CD4-positive, alpha-beta memory T cell (primary cell): ENCODE results near the gene NUP43. TPM values are rescaled to one million over a fixed set of nuclear protein-coding genes. Genes with fewer than 3 reads are reported as not detected.

ENCODE experiments used
- CTCF ChIA-PET: fragments of 350-600 bp; sonication (Branson Sonifier 250); formaldehyde crosslinking; loops from one replicate; lab custom pipeline; 2021; ENCODE audit warnings: inconsistent platforms; ENCODE audit not compliant: partially characterized antibody; lab: Charles Lee
- POLR2A ChIA-PET: fragments of 350-600 bp; sonication (Branson Sonifier 250); formaldehyde crosslinking; loops from one replicate; lab custom pipeline; 2021; ENCODE audit not compliant: partially characterized antibody; lab: Charles Lee
- DNase-seq, 5 donors: peaks; one replicate each; pipeline versions ENCODE4 v3.0.0 to v3.0.0-alpha.2; 2020 to 2022; ENCODE audit warnings: mixed read lengths in 1 of 5
- H3K27ac ChIP-seq: one replicate; pipeline ENCODE4 v1.7.0; 2013; ENCODE audit warnings: low read depth, low read length
- H3K27me3 ChIP-seq: 2 replicates; pipeline ENCODE4 v1.7.0; 2013; ENCODE audit warnings: mild to moderate bottlenecking, low read length, moderate library complexity; ENCODE audit not compliant: insufficient read depth
- H3K36me3 ChIP-seq: 2 replicates; pipeline ENCODE4 v1.7.0; 2013; ENCODE audit warnings: mild to moderate bottlenecking, low read length, moderate library complexity; ENCODE audit not compliant: insufficient read depth
- H3K4me1 ChIP-seq: 2 replicates; pipeline ENCODE4 v1.7.0; 2013; ENCODE audit warnings: mild to moderate bottlenecking, low read length, moderate library complexity; ENCODE audit not compliant: insufficient read depth
- H3K4me3 ChIP-seq, 2 donors: one replicate each; pipeline ENCODE4 v1.7.0; 2013; ENCODE audit warnings: low read length in 2 of 2, mild to moderate bottlenecking in 1 of 2
- H3K9me3 ChIP-seq, 2 donors: one replicate each; pipeline ENCODE4 v1.7.0; 2013; ENCODE audit warnings: low read length in 2 of 2, control low read depth in 1 of 2; ENCODE audit not compliant: control insufficient read depth in 1 of 2
- H3K27ac Mint-ChIP-seq, 7 donors: one replicate each; pipeline ENCODE4 v1.8.0; 2020 to 2021; ENCODE audit warnings: mixed read lengths in 7 of 7, mild to moderate bottlenecking in 6 of 7, inconsistent platforms in 3 of 7, moderate library complexity in 3 of 7
- H3K27me3 Mint-ChIP-seq, 2 donors: one replicate each; pipeline ENCODE4 v1.8.0; 2020 to 2021; ENCODE audit warnings: mixed read lengths in 2 of 2
- H3K36me3 Mint-ChIP-seq, 2 donors: one replicate each; pipeline ENCODE4 v1.8.0; 2020 to 2021; ENCODE audit warnings: mixed read lengths in 2 of 2, inconsistent platforms in 1 of 2, mild to moderate bottlenecking in 1 of 2
- H3K4me1 Mint-ChIP-seq, 4 donors: one replicate each; pipeline ENCODE4 v1.8.0; 2020 to 2021; ENCODE audit warnings: mixed read lengths in 4 of 4, mild to moderate bottlenecking in 1 of 4
- H3K4me3 Mint-ChIP-seq, 8 donors: one replicate each; pipeline ENCODE4 v1.8.0; 2020 to 2021; ENCODE audit warnings: mixed read lengths in 8 of 8, mild to moderate bottlenecking in 7 of 8, moderate library complexity in 6 of 8, inconsistent platforms in 3 of 8
- H3K9me3 Mint-ChIP-seq, 8 donors: one replicate each; pipeline ENCODE4 v1.8.0; 2020 to 2021; ENCODE audit warnings: mixed read lengths in 8 of 8, mild to moderate bottlenecking in 5 of 8, inconsistent platforms in 3 of 8, moderate library complexity in 1 of 8
- intact Hi-C: fragments of 100-400 bp; cut with micrococcal nuclease; formaldehyde crosslinking; loops from one replicate; pipeline ENCODE4 v1.15.1; 2023
- polyA plus RNA-seq, 2 donors: library from polyadenylated mRNA; unstranded; fragments of 300-500 nt; fragmentation: Illumina TruSeq; gene quantifications; one replicate each; pipeline ENCODE4 v1.2.3, GENCODE V29; 2021
- total RNA-seq, 2 experiments: library from RNA; stranded (reverse); gene quantifications; one replicate each; pipeline ENCODE4 v1.2.3, GENCODE V29; 2021

Gene NUP43
- total and polyA plus RNA-seq, 4 experiments from 2014 or later: 1.9 to 58.3 (median 31.6) TPM

DNA sequence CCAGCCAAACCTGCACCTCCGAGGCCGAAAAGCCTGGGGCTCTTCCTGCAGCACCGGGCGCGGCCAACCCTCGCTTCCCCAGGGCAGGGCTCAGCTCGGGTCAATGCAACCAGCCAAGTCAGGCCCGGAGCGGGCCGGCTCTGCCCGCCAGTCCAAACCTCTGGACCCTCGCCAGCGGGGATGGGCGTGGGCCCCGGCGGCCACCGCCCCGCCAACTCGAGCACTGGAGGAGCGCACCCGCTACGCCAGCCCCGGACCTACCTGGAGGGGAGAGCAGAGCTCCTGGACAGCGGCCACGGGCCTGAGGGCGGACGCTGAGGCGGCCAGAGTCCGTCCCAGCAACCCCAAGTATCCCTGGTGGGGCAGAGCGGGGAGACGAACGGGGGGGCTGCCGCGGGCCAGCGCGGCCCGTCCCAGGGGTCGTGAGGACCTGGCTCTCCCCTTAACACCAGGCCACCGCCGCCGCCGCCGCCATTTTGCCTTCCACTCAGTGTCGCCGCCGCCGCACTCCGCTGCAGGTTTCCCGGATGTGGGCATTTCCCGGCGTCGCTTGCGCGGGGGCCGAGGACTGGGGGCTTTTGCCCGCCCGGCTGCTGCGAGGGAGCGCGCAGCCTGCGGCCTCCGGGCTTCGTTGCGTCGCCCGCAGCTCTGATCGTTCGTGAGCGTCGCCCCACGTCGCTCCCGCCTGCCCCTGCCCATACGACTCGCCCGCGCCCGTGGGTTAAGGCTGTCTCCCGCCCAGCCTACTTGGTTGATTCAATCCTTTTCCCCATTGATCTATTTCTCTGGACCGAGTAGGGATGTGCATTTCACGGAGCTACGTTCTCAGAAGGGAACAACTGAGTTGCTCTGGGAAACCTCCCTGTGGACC, 28.5 kb downstream of the NUP43 start, which contains the start of gene LATS1:
LATS1 (minus strand) TSS at position 514 of the 871 bp plus-strand sequence. CDS start 15,975 bp downstream, outside the sequence.
- Histone ChIP-seq H3K9me3 (no peaks in the 10 kb centered on the region), H3K4me1 (peaks cover 43% of the 10 kb centered on the region), H3K4me3 (peak within 1 kb of the TSS; percentile 82 to 95), H3K36me3 (no peaks in the 10 kb centered on the region), H3K27ac (peak within 1 kb of the TSS; percentile 94), H3K27me3 (no peaks in the 10 kb centered on the region)
- Mint-ChIP-seq H3K4me1 (peaks cover 26 to 54% (median 39%) of the 10 kb centered on the region in 4 donors), H3K9me3 (no peaks in the 10 kb centered on the region), H3K4me3 (peak within 1 kb of the TSS; percentile 89 to 98 (median 94)), H3K27ac (peak within 1 kb of the TSS; percentile 95 to 99 (median 97)), H3K27me3 (no peaks in the 10 kb centered on the region), H3K36me3 (peaks cover 0 to 18% of the 10 kb centered on the region in 2 donors)
- intact Hi-C loops: loop anchor here (1.0 to 2.0 kb wide), 5 partner anchors 28 to 208 kb away; partner anchors contain the start of genes KATNA1 and NUP43
- peak; percentile 90 to 93 (median 91) for DNase-seq
- ChIA-PET CTCF (interaction anchor here (0.9 to 1.8 kb wide), 3 partner anchors 27 to 172 kb away, joined by 3 to 4 read pairs (median 4); partner anchors contain the start of gene PPIL4), POLR2A (interaction anchor here (0.6 to 4.4 kb wide), 29 partner anchors 8 to 394 kb away, joined by 3 to 82 read pairs (median 4); partner anchors contain the start of genes GINM1, KATNA1, NUP43 and PCMT1)

DNA sequence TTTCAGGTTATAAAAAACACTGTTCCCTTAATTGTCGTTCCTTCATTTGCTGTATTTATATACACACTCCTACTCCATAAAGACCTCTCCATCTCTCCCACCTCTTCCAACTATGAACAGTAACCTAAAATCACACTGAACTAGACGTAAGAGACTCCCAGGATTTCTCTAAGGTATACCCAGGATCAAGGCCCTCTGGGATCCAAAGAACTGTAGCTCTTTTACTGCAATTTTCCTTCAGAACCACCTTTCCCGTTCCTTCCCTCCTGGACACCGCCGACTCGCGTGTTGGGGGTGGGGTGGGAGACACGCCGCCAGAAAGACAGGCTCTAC, 29.1 kb downstream of the NUP43 start:
- H3K36me3 Mint-ChIP-seq: peaks cover 0 to 18% of the 10 kb centered on the region in 2 donors
- H3K4me1 Mint-ChIP-seq: peaks cover 26 to 55% (median 39%) of the 10 kb centered on the region in 4 donors
- H3K4me3 Mint-ChIP-seq: peak overlapping the region; percentile 89 to 98 (median 94)
- CTCF ChIA-PET: interaction anchor here (1.8 kb wide), 1 partner anchor 171 kb away, joined by 4 read pairs; the partner anchor contains the start of gene PPIL4
- H3K27me3 Mint-ChIP-seq: no peaks in the 10 kb centered on the region
- H3K27me3 ChIP-seq: no peaks in the 10 kb centered on the region
- H3K36me3 ChIP-seq: no peaks in the 10 kb centered on the region
- peak overlapping the region; percentile 94 for H3K27ac ChIP-seq
- peak in 1 of 5 donors; percentile 4 for DNase-seq
- POLR2A ChIA-PET: interaction anchor here (0.6 to 4.4 kb wide), 20 partner anchors 9 to 172 kb away, joined by 3 to 82 read pairs (median 4); partner anchors contain the start of genes GINM1, KATNA1, NUP43 and PCMT1
- H3K4me3 ChIP-seq: peak overlapping the region; percentile 59 to 82
- H3K9me3 Mint-ChIP-seq: no peaks in the 10 kb centered on the region
- intact Hi-C loops: no loop called here
- H3K4me1 ChIP-seq: peaks cover 48% of the 10 kb centered on the region
- H3K27ac Mint-ChIP-seq: peak overlapping the region; percentile 92 to 97 (median 95)
- no peaks in the 10 kb centered on the region for H3K9me3 ChIP-seq

DNA sequence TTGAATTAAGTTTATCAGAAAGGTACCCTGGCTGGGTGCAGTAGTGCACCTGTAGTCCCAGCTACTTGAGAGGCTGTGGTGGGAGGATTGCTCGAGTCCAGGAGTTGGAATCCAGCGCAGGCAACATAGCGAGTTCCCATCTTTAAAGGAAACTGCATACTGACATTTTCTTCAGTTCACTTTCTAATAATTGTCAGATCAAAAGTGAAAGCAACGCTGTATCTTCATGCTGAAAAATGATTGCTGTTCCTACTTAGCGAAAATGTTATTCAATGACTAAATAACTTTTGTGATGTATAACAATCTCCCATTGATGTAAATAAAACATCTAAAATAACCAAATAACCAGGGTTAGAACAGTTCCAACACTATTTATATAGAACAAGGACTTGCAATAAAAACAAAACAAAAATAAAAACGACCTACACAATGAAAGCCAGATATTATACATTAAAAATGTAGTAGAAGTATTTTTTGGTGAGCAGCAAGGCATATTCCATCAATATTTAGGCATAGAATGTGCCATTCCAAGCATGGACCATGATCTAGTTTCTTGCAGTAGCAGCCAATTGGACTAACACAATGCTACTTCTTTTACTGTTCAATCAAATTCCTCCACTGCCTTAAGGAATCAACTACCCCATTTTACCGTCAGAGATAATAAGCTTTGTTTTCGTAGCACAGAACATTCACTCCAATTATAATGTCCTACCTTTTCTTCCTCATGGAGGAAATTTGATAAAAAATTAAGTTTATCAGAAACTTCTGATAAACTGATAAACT, 30.0 kb downstream of the NUP43 start:
- H3K4me1 ChIP-seq: peaks cover 53% of the 10 kb centered on the region
- no peaks in the 10 kb centered on the region for H3K36me3 ChIP-seq
- peaks cover 0 to 22% of the 10 kb centered on the region in 2 donors for H3K36me3 Mint-ChIP-seq
- H3K4me3 Mint-ChIP-seq: peak overlapping the region; percentile 89 to 98 (median 94)
- peak overlapping the region; percentile 59 to 82 for H3K4me3 ChIP-seq
- no peaks in the 10 kb centered on the region for H3K9me3 Mint-ChIP-seq
- no peaks in the 10 kb centered on the region for H3K9me3 ChIP-seq
- CTCF ChIA-PET: no interaction called here
- H3K27ac Mint-ChIP-seq: peak overlapping the region; percentile 82 to 97 (median 94)
- no peaks in the 10 kb centered on the region for H3K27me3 Mint-ChIP-seq
- intact Hi-C loops: no loop called here
- H3K27ac ChIP-seq: peak overlapping the region; percentile 94
- no peaks in the 10 kb centered on the region for H3K27me3 ChIP-seq
- peaks cover 30 to 61% (median 44%) of the 10 kb centered on the region in 4 donors for H3K4me1 Mint-ChIP-seq
- POLR2A ChIA-PET: interaction anchor here (0.6 to 4.4 kb wide), 6 partner anchors 12 to 69 kb away, joined by 3 to 82 read pairs (median 7); partner anchors contain the start of genes KATNA1, NUP43 and PCMT1
- no peak for DNase-seq

DNA sequence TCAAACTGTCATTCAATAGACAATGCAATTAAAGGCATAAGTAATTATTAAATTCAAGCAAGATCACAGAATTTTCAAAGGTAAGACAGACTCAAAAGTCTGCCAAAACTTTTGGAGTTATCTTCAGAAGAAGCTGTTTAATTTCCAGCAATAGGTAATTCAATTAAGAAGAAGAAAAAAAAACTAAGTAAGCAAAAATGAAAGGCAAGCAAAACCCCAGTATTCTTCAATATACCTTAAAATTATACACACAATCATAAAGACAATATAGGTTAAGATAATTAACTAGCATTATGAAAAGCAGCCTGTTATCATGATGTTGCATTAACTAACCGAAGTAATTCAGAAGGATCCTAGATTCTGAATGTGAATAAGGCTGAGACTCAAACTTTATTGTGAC, 31.9 kb downstream of the NUP43 start:
- peaks cover 40 to 77% (median 57%) of the 10 kb centered on the region in 4 donors for H3K4me1 Mint-ChIP-seq
- intact Hi-C loops: no loop called here

DNA sequence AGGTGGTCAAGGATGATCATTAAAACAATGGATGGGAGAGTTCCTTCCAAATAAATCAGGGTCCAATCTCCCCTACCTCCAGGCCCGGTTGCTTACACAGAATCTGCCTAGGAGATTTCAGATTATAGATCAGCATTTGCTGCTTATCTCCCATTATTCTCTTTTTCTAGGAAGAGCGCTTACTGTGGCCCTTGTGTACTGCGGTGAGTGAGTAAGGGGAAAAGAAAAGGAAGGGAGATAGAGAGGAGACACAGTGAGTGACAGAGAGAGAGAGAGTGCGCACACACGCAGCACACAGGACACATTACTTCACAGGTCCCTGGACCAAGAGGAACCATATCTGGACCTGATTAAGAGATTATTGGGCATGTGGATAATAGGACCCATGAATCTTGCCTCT, 34.6 kb downstream of the NUP43 start:
- Histone ChIP-seq H3K27me3 (no peaks in the 10 kb centered on the region), H3K4me3 (no peak overlapping the region), H3K9me3 (no peaks in the 10 kb centered on the region), H3K27ac (no peak overlapping the region), H3K36me3 (no peaks in the 10 kb centered on the region), H3K4me1 (peaks cover 80% of the 10 kb centered on the region)
- H3K9me3 Mint-ChIP-seq: no peaks in the 10 kb centered on the region
- peaks cover 0 to 25% of the 10 kb centered on the region in 2 donors for H3K36me3 Mint-ChIP-seq
- peak overlapping the region in 2 of 8 donors; percentile 17 to 23 for H3K4me3 Mint-ChIP-seq
- POLR2A ChIA-PET: no interaction called here
- CTCF ChIA-PET: interaction anchor here (0.6 kb wide), 1 partner anchor 66 kb away, joined by 4 read pairs; no protein-coding TSS in a partner anchor
- no peaks in the 10 kb centered on the region for H3K27me3 Mint-ChIP-seq
- DNase-seq: no peak
- H3K27ac Mint-ChIP-seq: peak overlapping the region in 1 of 7 donors; percentile 38
- peaks cover 49 to 81% (median 63%) of the 10 kb centered on the region in 4 donors for H3K4me1 Mint-ChIP-seq
- intact Hi-C loops: no loop called here

More for the DNA sequence above, 31.9 kb downstream of the NUP43 start:
- no peaks in the 10 kb centered on the region for H3K27me3 Mint-ChIP-seq
- peaks cover 0 to 28% of the 10 kb centered on the region in 2 donors for H3K36me3 Mint-ChIP-seq
- no peak overlapping the region for H3K27ac ChIP-seq
- no peaks in the 10 kb centered on the region for H3K9me3 Mint-ChIP-seq
- no peak for DNase-seq
- no peaks in the 10 kb centered on the region for H3K9me3 ChIP-seq
- peaks cover 72% of the 10 kb centered on the region for H3K4me1 ChIP-seq
- H3K4me3 ChIP-seq: no peak overlapping the region
- peak overlapping the region in 2 of 7 donors; percentile 9 to 46 for H3K27ac Mint-ChIP-seq
- no peaks in the 10 kb centered on the region for H3K27me3 ChIP-seq
- POLR2A ChIA-PET: interaction anchor here (0.9 kb wide), 1 partner anchor 36 kb away, joined by 3 read pairs; the partner anchor contains the start of gene PCMT1
- peak overlapping the region in 2 of 8 donors; percentile 37 to 43 for H3K4me3 Mint-ChIP-seq
- CTCF ChIA-PET: interaction anchor here (1.2 kb wide), 1 partner anchor 10 kb away, joined by 4 read pairs; no protein-coding TSS in a partner anchor
- H3K36me3 ChIP-seq: no peaks in the 10 kb centered on the region

DNA sequence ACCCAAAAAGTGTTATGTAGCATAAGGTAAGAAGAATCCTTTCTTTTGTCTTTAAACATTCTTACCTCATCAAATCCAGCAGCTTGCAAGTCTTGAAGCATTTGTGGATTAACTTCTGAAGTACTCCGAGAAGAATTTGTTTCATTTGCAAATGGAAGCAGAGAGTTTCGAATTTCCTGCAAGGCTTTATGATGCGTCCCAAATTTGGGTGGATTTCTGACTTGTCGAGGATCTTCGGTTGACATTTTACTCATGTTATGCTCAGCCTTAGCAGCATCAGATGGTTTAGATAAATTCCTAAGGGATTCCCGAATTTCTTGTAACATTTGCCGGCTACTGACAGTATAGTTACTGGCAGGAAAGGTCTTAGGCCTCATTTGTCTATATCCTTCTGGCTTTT, 44.6 kb downstream of the NUP43 start:
- peaks cover 5 to 31% of the 10 kb centered on the region in 2 donors for H3K36me3 Mint-ChIP-seq
- peak overlapping the region in 3 of 7 donors; percentile 22 to 29 (median 25) for H3K27ac Mint-ChIP-seq
- no peak overlapping the region for H3K27ac ChIP-seq
- no peaks in the 10 kb centered on the region for H3K9me3 ChIP-seq
- intact Hi-C loops: no loop called here
- DNase-seq: no peak
- no peak overlapping the region for H3K4me3 Mint-ChIP-seq
- no peaks in the 10 kb centered on the region for H3K27me3 ChIP-seq
- H3K4me1 Mint-ChIP-seq: peaks cover 28 to 54% (median 43%) of the 10 kb centered on the region in 4 donors
- H3K4me1 ChIP-seq: peaks cover 43% of the 10 kb centered on the region
- no peaks in the 10 kb centered on the region for H3K9me3 Mint-ChIP-seq
- ChIA-PET CTCF (no interaction called here), POLR2A (interaction anchor here (2.2 kb wide), 1 partner anchor 16 kb away, joined by 15 read pairs; the partner anchor contains the start of gene LATS1)
- H3K4me3 ChIP-seq: no peak overlapping the region
- peaks cover 10% of the 10 kb centered on the region for H3K36me3 ChIP-seq
- no peaks in the 10 kb centered on the region for H3K27me3 Mint-ChIP-seq
